Urinary bladder (tissue), 4 donors: Measurements from ENCODE around the gene LRP1B. TPM values are rescaled to one million over a fixed set of nuclear protein-coding genes. Genes with fewer than 3 reads are reported as not detected.

ENCODE experiments used
- DNase-seq: peaks from one replicate; pipeline ENCODE4 v3.0.0-alpha.2; 2015; ENCODE audit errors: extremely low spot score
- H3K27ac ChIP-seq: one replicate; pipeline ENCODE4 v1.5.1; 2013; ENCODE audit warnings: low read depth, mild to moderate bottlenecking, moderate library complexity
- H3K36me3 ChIP-seq: one replicate; pipeline ENCODE4 v1.6.1; 2013; ENCODE audit warnings: mild to moderate bottlenecking, moderate library complexity; ENCODE audit not compliant: insufficient read depth
- H3K4me1 ChIP-seq: one replicate; pipeline ENCODE4 v1.6.1; 2013; ENCODE audit warnings: mild to moderate bottlenecking, moderate library complexity; ENCODE audit not compliant: insufficient read depth
- H3K4me3 ChIP-seq: one replicate; pipeline ENCODE4 v1.5.1; 2013; ENCODE audit warnings: low read depth, low read length
- WGBS: extraction: QIAGEN DNeasy Blood & Tissue Kit; methylation state at CpG from one replicate; pipeline ENCODE4 v1.1.7; 2013; 5-methylcytosine and 5-hydroxymethylcytosine counted together
- polyA plus RNA-seq: library from polyadenylated mRNA; stranded (reverse); fragments of 200-250 nt; gene quantifications from one replicate; pipeline ENCODE4 v1.2.3, GENCODE V29; 2013
- total RNA-seq: library from RNA; depleted of rRNA; stranded (reverse); fragments of >200 nt; gene quantifications from one replicate; pipeline ENCODE4 v1.2.3, GENCODE V29; 2014
- donor health status: healthy with polysubstance abuse.
- donor health status: healthy.

Gene LRP1B
- total and polyA plus RNA-seq, 2 donors: 0.05 to 13.3 TPM

- H3K4me1 ChIP-seq: no peaks in the 10 kb centered on the region
- H3K27ac ChIP-seq: no peak overlapping the region
- no peak overlapping the region for H3K4me3 ChIP-seq
- no peak for DNase-seq
- 91% methylated on average over 6 of the region's 6 CpGs for WGBS
- H3K36me3 ChIP-seq: no peaks in the 10 kb centered on the region
Observed at GRCh38 chr2:141029428-141030078, 1101.3 kb downstream of the LRP1B start.

- Histone ChIP-seq H3K27ac (no peak overlapping the region), H3K36me3 (no peaks in the 10 kb centered on the region), H3K4me3 (no peak overlapping the region), H3K4me1 (no peaks in the 10 kb centered on the region)
- 85% methylated on average over 1 of the region's 1 CpG for WGBS
- DNase-seq: no peak
Observed at GRCh38 chr2:141027221-141027620, 1103.6 kb downstream of the LRP1B start.

- no peaks in the 10 kb centered on the region for H3K36me3 ChIP-seq
- no peaks in the 10 kb centered on the region for H3K4me1 ChIP-seq
- H3K4me3 ChIP-seq: no peak overlapping the region
- DNase-seq: no peak
- 71% methylated on average over 1 of the region's 1 CpG for WGBS
- H3K27ac ChIP-seq: no peak overlapping the region
Observed at GRCh38 chr2:141021611-141022010, 1109.2 kb downstream of the LRP1B start.

GRCh38 chr2:141021109-141021508 is 1109.7 kb downstream of the LRP1B start:
- no peaks in the 10 kb centered on the region for H3K36me3 ChIP-seq
- H3K4me3 ChIP-seq: no peak overlapping the region
- DNase-seq: no peak
- no peaks in the 10 kb centered on the region for H3K4me1 ChIP-seq
- WGBS: 85% methylated on average over 1 of the region's 1 CpG
- H3K27ac ChIP-seq: no peak overlapping the region

GRCh38 chr2:141020346-141020745 is 1110.5 kb downstream of the LRP1B start:
- Histone ChIP-seq H3K27ac (no peak overlapping the region), H3K36me3 (no peaks in the 10 kb centered on the region), H3K4me1 (no peaks in the 10 kb centered on the region), H3K4me3 (no peak overlapping the region)
- DNase-seq: no peak
- WGBS: 94% methylated on average over 3 of the region's 3 CpGs

- Histone ChIP-seq H3K36me3 (no peaks in the 10 kb centered on the region), H3K4me3 (no peak overlapping the region), H3K4me1 (no peaks in the 10 kb centered on the region), H3K27ac (no peak overlapping the region)
- WGBS: 74% methylated on average over 4 of the region's 4 CpGs
- no peak for DNase-seq
Observed at GRCh38 chr2:141015341-141016047, 1115.3 kb downstream of the LRP1B start.

- no peaks in the 10 kb centered on the region for H3K36me3 ChIP-seq
- H3K27ac ChIP-seq: no peak overlapping the region
- DNase-seq: no peak
- no peaks in the 10 kb centered on the region for H3K4me1 ChIP-seq
- no peak overlapping the region for H3K4me3 ChIP-seq
- WGBS: 64% methylated on average over 3 of the region's 3 CpGs
Observed at GRCh38 chr2:141003967-141004657, 1126.7 kb downstream of the LRP1B start.

GRCh38 chr2:141001750-141002149 is 1129.1 kb downstream of the LRP1B start:
- no peak for DNase-seq
- H3K4me1 ChIP-seq: no peaks in the 10 kb centered on the region
- 61% methylated on average over 5 of the region's 5 CpGs for WGBS
- H3K27ac ChIP-seq: no peak overlapping the region
- no peaks in the 10 kb centered on the region for H3K36me3 ChIP-seq
- no peak overlapping the region for H3K4me3 ChIP-seq

- WGBS: 95% methylated on average over 1 of the region's 1 CpG
- Histone ChIP-seq H3K36me3 (no peaks in the 10 kb centered on the region), H3K4me3 (no peak overlapping the region), H3K27ac (no peak overlapping the region), H3K4me1 (no peaks in the 10 kb centered on the region)
- no peak for DNase-seq
Observed at GRCh38 chr2:140998577-140998976, 1132.2 kb downstream of the LRP1B start.

GRCh38 chr2:140998017-140998416 is 1132.8 kb downstream of the LRP1B start:
- no peaks in the 10 kb centered on the region for H3K4me1 ChIP-seq
- no peaks in the 10 kb centered on the region for H3K36me3 ChIP-seq
- DNase-seq: no peak
- no peak overlapping the region for H3K27ac ChIP-seq
- no peak overlapping the region for H3K4me3 ChIP-seq

- no peaks in the 10 kb centered on the region for H3K4me1 ChIP-seq
- no peak for DNase-seq
- no peak overlapping the region for H3K4me3 ChIP-seq
- H3K27ac ChIP-seq: no peak overlapping the region
- H3K36me3 ChIP-seq: no peaks in the 10 kb centered on the region
Observed at GRCh38 chr2:140994856-140995255, 1136.0 kb downstream of the LRP1B start.

- Histone ChIP-seq H3K4me3 (no peak overlapping the region), H3K27ac (no peak overlapping the region), H3K4me1 (no peaks in the 10 kb centered on the region), H3K36me3 (no peaks in the 10 kb centered on the region)
- 78% methylated on average over 1 of the region's 1 CpG for WGBS
- DNase-seq: no peak
Observed at GRCh38 chr2:140990416-140990815, 1140.4 kb downstream of the LRP1B start.

GRCh38 chr2:140988597-140988996 is 1142.2 kb downstream of the LRP1B start:
- DNase-seq: no peak
- Histone ChIP-seq H3K27ac (no peak overlapping the region), H3K4me1 (no peaks in the 10 kb centered on the region), H3K4me3 (no peak overlapping the region), H3K36me3 (no peaks in the 10 kb centered on the region)

GRCh38 chr2:140986456-140986855 is 1144.4 kb downstream of the LRP1B start:
- no peak for DNase-seq
- Histone ChIP-seq H3K4me1 (no peaks in the 10 kb centered on the region), H3K36me3 (no peaks in the 10 kb centered on the region), H3K27ac (no peak overlapping the region), H3K4me3 (no peak overlapping the region)
- WGBS: 85% methylated on average over 1 of the region's 1 CpG
